Loucy (cell line): ENCODE measurements around the gene DRD2.

Experiments
- H2AFZ ChIP-seq: fragments of 200-600 bp; sonication (generic); 2 replicates; pipeline ENCODE4 v1.6.0; 2016; ENCODE audit warnings: antibody characterized with exemption, mild to moderate bottlenecking, low read length, moderate library complexity
- H3F3A ChIP-seq: fragments of 200-600 bp; 2 replicates; pipeline ENCODE4 v1.6.0; 2016; ENCODE audit warnings: antibody characterized with exemption, low read depth, mild to moderate bottlenecking
- H3K27me3 ChIP-seq: fragments of 200-600 bp; sonication (generic); 2 replicates; pipeline ENCODE4 v1.6.1; 2014; ENCODE audit warnings: low read length, mild to moderate bottlenecking; ENCODE audit not compliant: insufficient read depth, poor library complexity, severe bottlenecking
- H3K36me3 ChIP-seq: fragments of 200-600 bp; sonication (generic); 2 replicates; pipeline ENCODE4 v1.6.1; 2016; ENCODE audit warnings: low read length; ENCODE audit not compliant: insufficient read depth
- H3K4me1 ChIP-seq: fragments of 200-600 bp; sonication (generic); 2 replicates; pipeline ENCODE4 v1.5.1; 2014; ENCODE audit warnings: low read length, mild to moderate bottlenecking; ENCODE audit not compliant: insufficient read depth, poor library complexity, severe bottlenecking
- H3K4me2 ChIP-seq: fragments of 200-600 bp; sonication (generic); 2 replicates; pipeline ENCODE4 v1.6.0; 2014; ENCODE audit warnings: antibody characterized with exemption, low read length, low read depth, mild to moderate bottlenecking; ENCODE audit not compliant: poor library complexity, severe bottlenecking
- H3K4me3 ChIP-seq: fragments of 200-600 bp; sonication (generic); 2 replicates; pipeline ENCODE4 v1.5.1; 2014; ENCODE audit warnings: low read length, mild to moderate bottlenecking, mixed read lengths; ENCODE audit not compliant: poor library complexity, severe bottlenecking
- H3K79me2 ChIP-seq: fragments of 200-600 bp; sonication (generic); 2 replicates; pipeline ENCODE4 v1.6.1; 2014; ENCODE audit warnings: low read length; ENCODE audit not compliant: insufficient read depth
- H3K9ac ChIP-seq: fragments of 200-600 bp; sonication (generic); 2 replicates; pipeline ENCODE4 v1.6.0; 2014; ENCODE audit warnings: mild to moderate bottlenecking, low read depth, low read length, moderate library complexity; ENCODE audit not compliant: poor library complexity, severe bottlenecking
- H3K9me2 ChIP-seq: fragments of 200-600 bp; sonication (generic); replicated peaks from 2 replicates; pipeline ENCODE4 v1.6.1; 2016; ENCODE audit warnings: low read depth, low read length, mixed read lengths
- H3K9me3 ChIP-seq: fragments of 200-600 bp; sonication (generic); 2 replicates; pipeline ENCODE4 v1.6.1; 2014; ENCODE audit warnings: mild to moderate bottlenecking, antibody characterized with exemption, low read length, low read depth; ENCODE audit not compliant: insufficient read depth
- H4K20me1 ChIP-seq: fragments of 200-600 bp; sonication (generic); 2 replicates; pipeline ENCODE4 v1.6.0; 2014; ENCODE audit warnings: antibody characterized with exemption, low read length, mild to moderate bottlenecking; ENCODE audit not compliant: insufficient read depth, poor library complexity, severe bottlenecking
- EZH2phosphoT487 ChIP-seq: fragments of 200-600 bp; IDR thresholded peaks from 2 replicates; pipeline ENCODE4 v1.6.1; 2018; ENCODE audit warnings: antibody characterized with exemption, mild to moderate bottlenecking, moderate library complexity, borderline replicate concordance
- TF ChIP-seq, protein P1 (sequence below): fragments of 200-600 bp; sonication (generic); conservative IDR thresholded peaks from 2 replicates; pipeline ENCODE4 v1.5.1; 2014; ENCODE audit warnings: mild to moderate bottlenecking, antibody characterized with exemption, low read length

DRD2 gene

DNA sequence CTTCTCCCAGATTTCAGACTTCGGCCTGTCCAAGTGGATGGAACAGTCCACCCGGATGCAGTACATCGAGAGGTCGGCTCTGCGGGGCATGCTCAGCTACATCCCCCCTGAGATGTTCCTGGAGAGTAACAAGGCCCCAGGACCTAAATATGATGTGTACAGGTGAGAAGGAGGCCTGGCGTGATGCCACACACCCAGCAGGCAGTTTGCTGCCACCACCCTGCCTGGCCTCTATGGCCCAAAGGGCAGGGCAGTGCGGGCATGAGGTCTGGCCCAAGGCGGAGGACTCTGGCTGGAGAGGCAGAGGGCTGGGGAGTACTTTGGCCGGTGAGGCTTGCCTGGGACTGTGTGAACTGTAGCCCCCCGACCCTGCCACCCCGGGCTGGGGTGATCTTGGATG, 80.3 kb downstream of the DRD2 start:
- Histone ChIP-seq H3K4me3 (no peak overlapping the region), H3K4me1 (no peaks in the 10 kb centered on the region), H3F3A (no peaks in the 10 kb centered on the region), H3K9me2 (no peaks in the 10 kb centered on the region), H3K9me3 (no peaks in the 10 kb centered on the region; the same call in 1 of the 2 replicates), H3K9ac (no peak overlapping the region), H3K4me2 (no peak overlapping the region), H2AFZ (no peak overlapping the region), H4K20me1 (no peaks in the 10 kb centered on the region), H3K27me3 (no peaks in the 10 kb centered on the region), H3K79me2 (no peaks in the 10 kb centered on the region), H3K36me3 (no peaks in the 10 kb centered on the region)
- no peak for TF ChIP-seq EZH2phosphoT487
- TF ChIP-seq, protein P1, sequence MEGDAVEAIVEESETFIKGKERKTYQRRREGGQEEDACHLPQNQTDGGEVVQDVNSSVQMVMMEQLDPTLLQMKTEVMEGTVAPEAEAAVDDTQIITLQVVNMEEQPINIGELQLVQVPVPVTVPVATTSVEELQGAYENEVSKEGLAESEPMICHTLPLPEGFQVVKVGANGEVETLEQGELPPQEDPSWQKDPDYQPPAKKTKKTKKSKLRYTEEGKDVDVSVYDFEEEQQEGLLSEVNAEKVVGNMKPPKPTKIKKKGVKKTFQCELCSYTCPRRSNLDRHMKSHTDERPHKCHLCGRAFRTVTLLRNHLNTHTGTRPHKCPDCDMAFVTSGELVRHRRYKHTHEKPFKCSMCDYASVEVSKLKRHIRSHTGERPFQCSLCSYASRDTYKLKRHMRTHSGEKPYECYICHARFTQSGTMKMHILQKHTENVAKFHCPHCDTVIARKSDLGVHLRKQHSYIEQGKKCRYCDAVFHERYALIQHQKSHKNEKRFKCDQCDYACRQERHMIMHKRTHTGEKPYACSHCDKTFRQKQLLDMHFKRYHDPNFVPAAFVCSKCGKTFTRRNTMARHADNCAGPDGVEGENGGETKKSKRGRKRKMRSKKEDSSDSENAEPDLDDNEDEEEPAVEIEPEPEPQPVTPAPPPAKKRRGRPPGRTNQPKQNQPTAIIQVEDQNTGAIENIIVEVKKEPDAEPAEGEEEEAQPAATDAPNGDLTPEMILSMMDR: no peak

- no peak overlapping the region for H3K4me3 ChIP-seq
- no peaks in the 10 kb centered on the region; the same call in 1 of the 2 replicates for H3K9me3 ChIP-seq
- no peaks in the 10 kb centered on the region for H3F3A ChIP-seq
- H3K27me3 ChIP-seq: no peaks in the 10 kb centered on the region
- H3K4me2 ChIP-seq: no peak overlapping the region
- TF ChIP-seq, protein P1: no peak
- TF ChIP-seq EZH2phosphoT487: no peak
- H3K79me2 ChIP-seq: no peaks in the 10 kb centered on the region
- H3K36me3 ChIP-seq: no peaks in the 10 kb centered on the region
- no peak overlapping the region for H2AFZ ChIP-seq
- no peaks in the 10 kb centered on the region for H3K4me1 ChIP-seq
- no peak overlapping the region for H3K9ac ChIP-seq
- no peaks in the 10 kb centered on the region for H3K9me2 ChIP-seq
- no peaks in the 10 kb centered on the region for H4K20me1 ChIP-seq
Measured at GRCh38 chr11:113393501-113393985, 81.7 kb downstream of the DRD2 start.

GRCh38 chr11:113392236-113392921, 82.8 kb downstream of the DRD2 start:
- TF ChIP-seq EZH2phosphoT487: no peak
- TF ChIP-seq, protein P1: no peak
- Histone ChIP-seq H3F3A (no peaks in the 10 kb centered on the region), H3K79me2 (no peaks in the 10 kb centered on the region), H3K4me1 (no peaks in the 10 kb centered on the region), H3K9me3 (no peaks in the 10 kb centered on the region; the same call in 1 of the 2 replicates), H3K9ac (no peak overlapping the region), H3K36me3 (no peaks in the 10 kb centered on the region), H3K4me3 (no peak overlapping the region), H3K4me2 (no peak overlapping the region), H3K9me2 (no peaks in the 10 kb centered on the region), H4K20me1 (no peaks in the 10 kb centered on the region), H3K27me3 (no peaks in the 10 kb centered on the region), H2AFZ (no peak overlapping the region)
